ENCODE data around the gene R3HDM2. TPM values are rescaled to one million over a fixed set of nuclear protein-coding genes. Genes with fewer than 3 reads are reported as not detected.

The R3HDM2 gene
- total RNA-seq, 2 experiments from 2014 or later: 22.8 to 24.2 TPM

Other genes with a start within 250 kb of the R3HDM2 start
- under 1 TPM; 0.19 to 0.26 TPM for gene NXPH4, start 214.2 kb downstream of the R3HDM2 start, total RNA-seq
- gene SHMT2, start 201.3 kb downstream of the R3HDM2 start, total RNA-seq: 100 to 1,000 TPM; 517 to 532 TPM
- gene STAC3, start 179.9 kb downstream of the R3HDM2 start, total RNA-seq: 1 to 10 TPM; 2.0 to 2.6 TPM
- not detected for gene INHBC, start 3.7 kb upstream of the R3HDM2 start, total RNA-seq
- gene INHBE, start 24.3 kb upstream of the R3HDM2 start, total RNA-seq: 1 to 10 TPM; 1.2 to 1.7 TPM
- under 1 TPM; 0.56 to 0.62 TPM for gene GLI1, start 28.7 kb upstream of the R3HDM2 start, total RNA-seq
- 100 to 1,000 TPM; 154 to 162 TPM for gene ARHGAP9, start 48.8 kb upstream of the R3HDM2 start, total RNA-seq
- 100 to 1,000 TPM; 423 to 460 TPM for gene MARS1, start 57.0 kb upstream of the R3HDM2 start, total RNA-seq
- 10 to 100 TPM; 30.7 to 33.4 TPM for gene DDIT3, start 89.5 kb upstream of the R3HDM2 start, total RNA-seq
- gene MBD6, start 91.8 kb upstream of the R3HDM2 start, total RNA-seq: 10 to 100 TPM; 38.5 to 44.8 TPM
- gene DCTN2, start 116.1 kb upstream of the R3HDM2 start, total RNA-seq: 10 to 100 TPM; 73.6 to 81.3 TPM
- 1 to 10 TPM; 1.5 to 1.7 TPM for gene KIF5A, start 119.0 kb upstream of the R3HDM2 start, total RNA-seq
- 10 to 100 TPM; 17.1 to 18.5 TPM for gene PIP4K2C, start 160.1 kb upstream of the R3HDM2 start, total RNA-seq
- gene DTX3, start 173.8 kb upstream of the R3HDM2 start, total RNA-seq: 10 to 100 TPM; 18.9 to 20.2 TPM
- 1 to 10 TPM; 1.9 to 2.2 TPM for gene ARHGEF25, start 180.4 kb upstream of the R3HDM2 start, total RNA-seq
- gene B4GALNT1, start 202.2 kb upstream of the R3HDM2 start, total RNA-seq: 1 to 10 TPM; 1.5 TPM

Measured in activated naive CD8-positive, alpha-beta T cell treated with anti-CD3 and anti-CD28 coated beads for 36 hours (primary cell).